Ascending aorta (tissue), 2 donors: Measurements from ENCODE around the gene JUND. TPM values are rescaled to one million over a fixed set of nuclear protein-coding genes. Genes with fewer than 3 reads are reported as not detected.

Experiments used
- DNase-seq, 2 donors: peaks; one replicate each; pipeline ENCODE4 v3.0.0-alpha.2; 2019; ENCODE audit warnings: low spot score in 2 of 2
- H3K27ac ChIP-seq, 2 donors: fragments of 200-600 bp; sonication (generic); one replicate each; pipeline ENCODE4 v1.5.1; 2016 to 2017; ENCODE audit warnings: mild to moderate bottlenecking in 1 of 2
- H3K27me3 ChIP-seq: fragments of 200-600 bp; sonication (generic); one replicate; pipeline ENCODE4 v1.5.1; 2017
- H3K36me3 ChIP-seq, 2 donors: fragments of 200-600 bp; sonication (generic); one replicate each; pipeline ENCODE4 v1.5.1; 2016
- H3K4me1 ChIP-seq, 2 donors: fragments of 200-600 bp; sonication (generic); one replicate each; pipeline ENCODE4 v1.5.1; 2016 to 2017; ENCODE audit warnings: mild to moderate bottlenecking in 1 of 2
- H3K4me3 ChIP-seq, 2 donors: fragments of 200-600 bp; sonication (generic); one replicate each; pipeline ENCODE4 v1.5.1; 2016 to 2017; ENCODE audit warnings: mild to moderate bottlenecking in 1 of 2
- H3K9me3 ChIP-seq, 2 donors: fragments of 200-600 bp; sonication (generic); one replicate each; pipeline ENCODE4 v1.5.1; 2016
- intact Hi-C: fragments of 100-400 bp; cut with DNase I; formaldehyde crosslinking; loops from one replicate; pipeline ENCODE4 v1.15.1; 2023
- total RNA-seq: library from RNA; depleted of rRNA; stranded (reverse); fragments of >200 nt; gene quantifications from one replicate; pipeline ENCODE4 v1.1.0, GENCODE V29; 2016
- TF ChIP-seq, protein P1 (sequence below), 3 experiments: fragments of 200-600 bp in 2 of 3; fragments of 450-650 bp in 1 of 3; sonication (generic) in 2 of 3; IDR thresholded peaks; one replicate each; pipeline ENCODE4 v1.5.1; 2016 to 2019; ENCODE audit warnings: antibody characterized with exemption in 3 of 3, mild to moderate bottlenecking in 1 of 3, moderate library complexity in 1 of 3

Gene JUND
- total RNA-seq, 1 donor from 2014 or later, result 3,570 TPM

DNA sequence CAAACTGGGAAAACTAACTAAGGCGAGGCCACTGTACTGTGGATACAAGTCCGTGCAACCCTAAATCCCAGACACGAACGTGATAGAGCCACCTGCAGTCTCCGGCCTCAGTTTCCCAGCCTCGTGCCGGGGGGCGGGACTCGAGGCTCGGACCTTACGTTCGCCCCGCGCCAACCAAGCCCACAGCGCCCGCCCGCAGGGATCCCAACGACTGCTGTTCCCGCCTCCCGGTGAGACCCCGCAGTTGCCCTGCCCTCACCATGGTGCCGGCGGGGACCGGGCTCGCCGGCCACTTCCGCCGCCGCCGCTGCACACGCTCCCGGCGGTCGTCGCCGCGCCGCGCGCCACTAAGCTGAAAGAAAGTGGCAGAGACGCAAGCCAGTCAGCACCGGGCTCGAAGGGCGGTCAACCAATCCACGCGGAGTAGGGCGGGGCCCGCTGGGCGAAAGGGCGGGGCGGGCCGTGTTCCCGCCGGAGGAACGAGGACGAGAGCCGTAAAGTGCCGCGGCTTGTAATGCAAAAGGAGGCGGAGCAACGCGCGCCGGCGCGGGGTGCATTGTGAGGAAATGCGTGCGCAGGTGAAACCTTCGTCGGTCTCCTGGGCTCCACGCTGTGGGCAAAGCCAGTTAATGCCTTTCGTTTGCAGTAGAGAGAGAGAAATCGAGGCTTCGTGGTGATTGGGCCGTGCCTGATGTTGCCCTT is 41.5 kb upstream of the JUND start, which contains the start of gene LSM4:
Gene LSM4, minus strand, starts transcription at position 318 of the 702 bp plus-strand sequence. Its CDS starts 56 bp downstream, at position 262.
- intact Hi-C loops, result loop anchor here (1.0 kb wide), 2 partner anchors 19 to 44 kb away; no protein-coding TSS in a partner anchor
- H3K9me3 ChIP-seq, result no peaks in the 10 kb centered on the region
- DNase-seq, result peak; percentile 90 to 99

DNA sequence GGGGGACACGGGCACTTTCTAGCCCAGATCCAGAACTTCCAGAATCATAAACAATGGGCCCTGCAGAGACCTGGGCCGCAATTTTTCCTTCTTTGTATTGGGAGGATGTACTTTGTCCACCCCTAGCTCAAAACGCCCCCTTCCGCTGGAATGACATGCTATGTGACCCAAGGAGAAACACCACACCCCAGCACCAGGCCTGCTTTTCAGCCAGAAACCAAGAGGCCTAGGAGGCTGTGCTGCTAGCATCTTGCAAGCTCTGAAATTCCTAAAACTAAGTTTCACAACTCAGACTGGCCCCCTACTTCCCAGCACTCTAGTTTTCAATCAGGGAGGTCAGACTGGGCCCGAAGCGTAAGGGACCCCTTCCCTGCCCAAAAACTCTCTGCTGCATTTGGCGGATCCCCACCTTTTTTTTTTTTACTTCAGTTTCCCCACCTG is 40.9 kb upstream of the JUND start:
- peak overlapping the region; percentile 81 to 82 for H3K4me3 ChIP-seq
- H3K27me3 ChIP-seq, result no peaks in the 10 kb centered on the region
- TF ChIP-seq, protein P1, sequence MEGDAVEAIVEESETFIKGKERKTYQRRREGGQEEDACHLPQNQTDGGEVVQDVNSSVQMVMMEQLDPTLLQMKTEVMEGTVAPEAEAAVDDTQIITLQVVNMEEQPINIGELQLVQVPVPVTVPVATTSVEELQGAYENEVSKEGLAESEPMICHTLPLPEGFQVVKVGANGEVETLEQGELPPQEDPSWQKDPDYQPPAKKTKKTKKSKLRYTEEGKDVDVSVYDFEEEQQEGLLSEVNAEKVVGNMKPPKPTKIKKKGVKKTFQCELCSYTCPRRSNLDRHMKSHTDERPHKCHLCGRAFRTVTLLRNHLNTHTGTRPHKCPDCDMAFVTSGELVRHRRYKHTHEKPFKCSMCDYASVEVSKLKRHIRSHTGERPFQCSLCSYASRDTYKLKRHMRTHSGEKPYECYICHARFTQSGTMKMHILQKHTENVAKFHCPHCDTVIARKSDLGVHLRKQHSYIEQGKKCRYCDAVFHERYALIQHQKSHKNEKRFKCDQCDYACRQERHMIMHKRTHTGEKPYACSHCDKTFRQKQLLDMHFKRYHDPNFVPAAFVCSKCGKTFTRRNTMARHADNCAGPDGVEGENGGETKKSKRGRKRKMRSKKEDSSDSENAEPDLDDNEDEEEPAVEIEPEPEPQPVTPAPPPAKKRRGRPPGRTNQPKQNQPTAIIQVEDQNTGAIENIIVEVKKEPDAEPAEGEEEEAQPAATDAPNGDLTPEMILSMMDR (IDR thresholded peaks at IDR 0.05), result no peak
- H3K4me1 ChIP-seq, result peaks cover 4 to 19% of the 10 kb centered on the region in 2 donors
- H3K9me3 ChIP-seq, result no peaks in the 10 kb centered on the region
- peak in 1 of 2 donors; percentile 74 for DNase-seq
- intact Hi-C loops, result no loop called here
- H3K27ac ChIP-seq, result peak overlapping the region; percentile 76 to 91
- no peaks in the 10 kb centered on the region for H3K36me3 ChIP-seq

More for the DNA sequence above, 41.5 kb upstream of the JUND start, which contains the start of gene LSM4:
- Histone ChIP-seq H3K27me3 (no peaks in the 10 kb centered on the region), H3K27ac (peak within 1 kb of the TSS; percentile 89 to 91), H3K36me3 (no peaks in the 10 kb centered on the region), H3K4me3 (peak within 1 kb of the TSS; percentile 81 to 82), H3K4me1 (peaks cover 4 to 19% of the 10 kb centered on the region in 2 donors)
- TF ChIP-seq, protein P1 (IDR thresholded peaks at IDR 0.05), result peak in 2 of 3 experiments; percentile 31 to 44

DNA sequence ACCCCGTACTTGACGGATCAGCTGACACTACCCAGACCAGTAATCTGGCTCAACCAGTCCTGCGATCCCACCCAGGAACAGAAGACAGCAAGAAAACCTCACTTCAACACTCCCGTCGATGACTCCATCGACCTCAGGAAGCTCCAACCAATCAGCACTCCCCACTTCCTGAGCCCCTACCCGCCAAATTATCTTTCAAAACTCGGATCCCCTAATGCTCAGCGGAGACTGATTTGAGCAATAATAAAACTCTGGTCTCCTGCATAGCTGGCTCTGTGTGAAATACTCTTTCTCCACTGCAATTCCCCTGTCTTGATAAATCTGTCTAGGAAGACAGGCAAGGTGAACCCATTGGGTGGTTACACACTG is 40.3 kb upstream of the JUND start:
- DNase-seq, result no peak
- H3K4me1 ChIP-seq, result peaks cover 4 to 19% of the 10 kb centered on the region in 2 donors
- intact Hi-C loops, result no loop called here
- no peaks in the 10 kb centered on the region for H3K27me3 ChIP-seq
- peak overlapping the region in 1 of 2 donors; percentile 76 for H3K27ac ChIP-seq
- no peaks in the 10 kb centered on the region for H3K9me3 ChIP-seq
- TF ChIP-seq, protein P1 (IDR thresholded peaks at IDR 0.05), result no peak
- no peaks in the 10 kb centered on the region for H3K36me3 ChIP-seq
- peak overlapping the region; percentile 81 to 82 for H3K4me3 ChIP-seq

DNA sequence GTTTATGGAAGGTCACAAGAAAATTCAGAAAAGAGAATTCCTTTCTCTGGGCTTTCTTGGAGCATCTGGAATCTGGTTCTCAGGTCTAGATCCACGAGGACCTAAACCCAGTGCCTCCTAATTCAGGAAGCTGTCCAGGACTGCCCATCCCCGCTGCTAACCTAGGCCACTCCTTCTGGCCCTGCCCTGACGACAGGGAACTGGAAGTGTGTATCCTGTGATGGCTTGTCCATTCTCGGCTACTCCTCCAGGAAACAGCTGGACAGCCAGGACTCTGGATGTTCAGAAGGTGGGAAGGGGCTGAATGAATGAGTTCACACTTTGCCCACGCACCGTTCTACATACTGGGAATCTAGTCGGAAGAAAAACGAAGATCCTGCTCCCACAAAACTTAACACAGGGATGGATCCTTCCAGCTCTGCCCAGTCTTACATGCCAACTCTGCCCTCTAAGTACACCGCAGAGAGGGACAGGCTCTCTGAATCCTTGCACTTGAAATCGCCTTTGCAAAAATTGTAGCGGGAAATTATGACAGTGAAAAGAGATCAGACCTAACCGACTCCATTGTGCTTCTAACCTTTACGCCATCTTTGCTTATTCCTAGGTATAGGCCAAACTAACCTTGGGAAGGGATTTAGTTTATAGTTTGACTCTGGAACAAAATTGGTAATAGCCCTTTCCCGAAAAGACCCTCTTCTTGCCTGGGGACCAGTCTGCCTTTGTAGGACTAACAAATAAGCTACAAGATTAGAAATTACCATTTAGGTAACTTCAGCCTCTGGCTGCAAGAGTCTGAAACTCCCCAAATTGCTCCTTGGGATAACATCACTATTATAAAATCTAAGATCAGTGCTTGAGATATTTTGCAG is 39.7 kb upstream of the JUND start:
- intact Hi-C loops, result no loop called here
- no peak overlapping the region for H3K27ac ChIP-seq
- TF ChIP-seq, protein P1 (IDR thresholded peaks at IDR 0.05), result no peak

DNA sequence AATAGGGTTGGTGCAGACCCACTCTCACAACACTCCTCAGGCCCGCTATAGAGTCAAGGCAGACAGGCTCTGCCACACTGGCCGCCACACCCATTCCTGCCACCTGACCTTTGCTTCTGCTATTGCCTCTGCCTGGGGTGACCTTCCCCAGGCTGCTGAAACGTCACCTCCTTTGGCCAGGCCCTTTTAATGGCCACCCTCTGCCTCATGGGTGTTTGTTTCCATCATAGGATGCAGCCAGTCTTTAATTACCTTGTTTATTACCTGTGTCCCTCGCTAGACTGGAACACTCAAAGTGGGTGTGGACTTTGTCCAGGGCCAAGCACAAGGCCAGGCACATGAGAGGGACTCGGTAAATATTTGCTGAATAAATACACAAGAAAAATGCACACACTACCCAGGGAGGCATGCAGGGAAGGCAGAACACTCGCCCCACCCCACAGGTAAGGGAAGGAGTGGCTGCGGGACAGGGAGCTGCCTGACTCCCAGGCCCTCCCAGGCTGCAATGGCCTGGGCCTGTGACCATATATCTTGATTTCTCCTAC is 38.2 kb upstream of the JUND start:
- Histone ChIP-seq H3K27ac (no peak overlapping the region), H3K27me3 (no peaks in the 10 kb centered on the region), H3K36me3 (no peaks in the 10 kb centered on the region), H3K4me1 (peaks cover 4 to 19% of the 10 kb centered on the region in 2 donors), H3K4me3 (no peak overlapping the region), H3K9me3 (no peaks in the 10 kb centered on the region)
- intact Hi-C loops, result no loop called here
- TF ChIP-seq, protein P1 (IDR thresholded peaks at IDR 0.05), result no peak
- DNase-seq, result no peak

More for the DNA sequence above, 39.7 kb upstream of the JUND start:
- no peaks in the 10 kb centered on the region for H3K27me3 ChIP-seq
- H3K36me3 ChIP-seq, result no peaks in the 10 kb centered on the region
- DNase-seq, result no peak
- peak overlapping the region in 1 of 2 donors; percentile 81 for H3K4me3 ChIP-seq
- H3K9me3 ChIP-seq, result no peaks in the 10 kb centered on the region
- peaks cover 4 to 19% of the 10 kb centered on the region in 2 donors for H3K4me1 ChIP-seq
